Natural killer cell (primary cell): ENCODE data around the gene ARHGAP26. TPM values are rescaled to one million over a fixed set of nuclear protein-coding genes. Genes with fewer than 3 reads are reported as not detected.

Source experiments
- ATAC-seq, 3 donors: fragments of 150-1000 bp in 2 of 3; fragments of 200-7000 bp in 1 of 3; cut with Tn5 transposase; 1 replicate in 1 of 3; 2 replicates in 2 of 3; pipeline ENCODE4 v1.10.0; 2021; ENCODE audit warnings: mild to moderate bottlenecking in 2 of 3, moderate library complexity in 2 of 3
- DNase-seq, 2 donors: peaks; one replicate each; pipeline versions ENCODE4 v3.0.0 to v3.0.0-alpha.2; 2013 to 2021; ENCODE audit warnings: mixed read lengths in 1 of 2
- H3K27ac ChIP-seq: one replicate; pipeline ENCODE4 v1.5.1; 2013; ENCODE audit warnings: mild to moderate bottlenecking, low read length
- H3K27me3 ChIP-seq: one replicate; pipeline ENCODE4 v1.6.1; 2013; ENCODE audit warnings: low read length; ENCODE audit not compliant: control insufficient read depth, insufficient read depth
- H3K36me3 ChIP-seq: one replicate; pipeline ENCODE4 v1.6.1; 2013; ENCODE audit warnings: low read length; ENCODE audit not compliant: control insufficient read depth, insufficient read depth
- H3K4me1 ChIP-seq: one replicate; pipeline ENCODE4 v1.6.1; 2013; ENCODE audit warnings: low read length; ENCODE audit not compliant: control insufficient read depth, insufficient read depth
- H3K4me3 ChIP-seq: one replicate; pipeline ENCODE4 v1.5.1; 2013; ENCODE audit warnings: low read length
- H3K9me3 ChIP-seq: one replicate; pipeline ENCODE4 v1.6.1; 2013; ENCODE audit warnings: low read length; ENCODE audit not compliant: control insufficient read depth, insufficient read depth
- H3K27ac Mint-ChIP-seq, 2 donors: one replicate each; pipeline ENCODE4 v1.8.0; 2022; ENCODE audit warnings: mild to moderate bottlenecking in 2 of 2, mixed read lengths in 2 of 2, moderate library complexity in 1 of 2
- H3K27me3 Mint-ChIP-seq, 2 donors: one replicate each; pipeline ENCODE4 v1.8.0; 2022; ENCODE audit warnings: low read depth in 2 of 2, mixed read lengths in 2 of 2
- H3K36me3 Mint-ChIP-seq: one replicate; pipeline ENCODE4 v1.8.0; 2022; ENCODE audit warnings: mixed read lengths
- H3K4me1 Mint-ChIP-seq, 2 donors: one replicate each; pipeline ENCODE4 v1.8.0; 2022; ENCODE audit warnings: mixed read lengths in 2 of 2
- H3K4me3 Mint-ChIP-seq: one replicate; pipeline ENCODE4 v1.8.0; 2022; ENCODE audit warnings: mild to moderate bottlenecking, moderate library complexity, mixed read lengths
- H3K9me3 Mint-ChIP-seq, 2 donors: one replicate each; pipeline ENCODE4 v1.8.0; 2022; ENCODE audit warnings: mixed read lengths in 2 of 2
- WGBS: methylation state at CpG from one replicate; pipeline ENCODE4 v1.1.7; 2013; ENCODE audit warnings: missing lambda C conversion rate; ENCODE audit not compliant: insufficient coverage; 5-methylcytosine and 5-hydroxymethylcytosine counted together
- intact Hi-C: fragments of 100-400 bp; cut with micrococcal nuclease; formaldehyde crosslinking; loops from one replicate; pipeline ENCODE4 v1.14.2; 2022
- total RNA-seq, 4 donors: library from RNA; stranded (reverse); fragments of 120-200 nt in 1 of 4; gene quantifications; one replicate each; pipeline versions ENCODE4 v1.2.3 to v1.2.4, GENCODE V29; 2013 to 2022
- TF ChIP-seq, protein P1 (sequence below): fragments of 200-600 bp; IDR thresholded peaks from one replicate; pipeline ENCODE4 v1.8.0; 2022; ENCODE audit warnings: antibody characterized with exemption

ARHGAP26 gene
- total RNA-seq, 3 donors from 2014 or later (not counting 1 experiment from before 2014, with no cell fraction given): 153 to 159 (median 158) TPM

DNA sequence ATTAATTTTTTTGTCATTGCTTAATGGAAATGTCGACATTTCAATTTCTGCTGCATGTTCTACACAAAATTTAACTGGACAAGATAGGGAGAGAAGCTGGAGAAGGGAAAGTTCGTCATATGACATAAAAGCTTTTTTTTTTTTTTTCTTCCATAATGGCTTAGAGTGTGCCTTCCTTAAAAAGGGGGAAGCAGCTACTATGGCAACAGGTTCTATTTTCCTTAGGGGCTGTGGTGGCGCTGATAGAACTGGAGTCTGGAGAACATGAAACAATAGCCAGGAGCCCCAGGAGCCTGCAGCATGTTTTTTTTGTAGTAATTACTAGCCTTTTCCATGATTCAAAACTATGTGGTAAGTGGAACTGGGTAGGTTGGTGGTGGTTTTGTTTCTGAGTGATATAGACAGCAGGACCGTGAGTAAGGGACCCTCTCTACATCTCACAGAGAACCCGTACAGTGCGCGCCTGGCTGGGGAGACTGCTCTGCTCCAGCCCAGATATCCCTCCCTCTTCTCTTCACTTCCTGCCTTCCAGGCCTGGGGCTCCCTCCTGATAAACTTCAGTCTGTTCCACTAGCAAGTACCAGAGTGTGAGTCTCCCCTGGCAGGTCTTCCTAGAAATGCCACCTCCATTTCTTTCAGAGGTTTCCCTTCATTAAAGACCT is 331.7 kb downstream of the ARHGAP26 start:
- peak overlapping the region; percentile 14 for H3K4me3 Mint-ChIP-seq
- DNase-seq: no peak
- H3K4me1 ChIP-seq: peaks cover 7% of the 10 kb centered on the region
- H3K4me3 ChIP-seq: no peak overlapping the region
- H3K27ac Mint-ChIP-seq: peak overlapping the region; percentile 70 to 81
- H3K27me3 ChIP-seq: no peaks in the 10 kb centered on the region
- TF ChIP-seq, protein P1, sequence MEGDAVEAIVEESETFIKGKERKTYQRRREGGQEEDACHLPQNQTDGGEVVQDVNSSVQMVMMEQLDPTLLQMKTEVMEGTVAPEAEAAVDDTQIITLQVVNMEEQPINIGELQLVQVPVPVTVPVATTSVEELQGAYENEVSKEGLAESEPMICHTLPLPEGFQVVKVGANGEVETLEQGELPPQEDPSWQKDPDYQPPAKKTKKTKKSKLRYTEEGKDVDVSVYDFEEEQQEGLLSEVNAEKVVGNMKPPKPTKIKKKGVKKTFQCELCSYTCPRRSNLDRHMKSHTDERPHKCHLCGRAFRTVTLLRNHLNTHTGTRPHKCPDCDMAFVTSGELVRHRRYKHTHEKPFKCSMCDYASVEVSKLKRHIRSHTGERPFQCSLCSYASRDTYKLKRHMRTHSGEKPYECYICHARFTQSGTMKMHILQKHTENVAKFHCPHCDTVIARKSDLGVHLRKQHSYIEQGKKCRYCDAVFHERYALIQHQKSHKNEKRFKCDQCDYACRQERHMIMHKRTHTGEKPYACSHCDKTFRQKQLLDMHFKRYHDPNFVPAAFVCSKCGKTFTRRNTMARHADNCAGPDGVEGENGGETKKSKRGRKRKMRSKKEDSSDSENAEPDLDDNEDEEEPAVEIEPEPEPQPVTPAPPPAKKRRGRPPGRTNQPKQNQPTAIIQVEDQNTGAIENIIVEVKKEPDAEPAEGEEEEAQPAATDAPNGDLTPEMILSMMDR: no peak
- no peaks in the 10 kb centered on the region for H3K36me3 ChIP-seq
- H3K4me1 Mint-ChIP-seq: peaks cover 38 to 45% of the 10 kb centered on the region in 2 donors
- no peaks in the 10 kb centered on the region for H3K9me3 ChIP-seq
- H3K9me3 Mint-ChIP-seq: no peaks in the 10 kb centered on the region
- H3K27me3 Mint-ChIP-seq: no peaks in the 10 kb centered on the region
- H3K36me3 Mint-ChIP-seq: no peaks in the 10 kb centered on the region
- H3K27ac ChIP-seq: no peak overlapping the region
- ATAC-seq: no peak
- intact Hi-C loops: no loop called here
- 84% methylated on average over 6 of the region's 7 CpGs for WGBS

DNA sequence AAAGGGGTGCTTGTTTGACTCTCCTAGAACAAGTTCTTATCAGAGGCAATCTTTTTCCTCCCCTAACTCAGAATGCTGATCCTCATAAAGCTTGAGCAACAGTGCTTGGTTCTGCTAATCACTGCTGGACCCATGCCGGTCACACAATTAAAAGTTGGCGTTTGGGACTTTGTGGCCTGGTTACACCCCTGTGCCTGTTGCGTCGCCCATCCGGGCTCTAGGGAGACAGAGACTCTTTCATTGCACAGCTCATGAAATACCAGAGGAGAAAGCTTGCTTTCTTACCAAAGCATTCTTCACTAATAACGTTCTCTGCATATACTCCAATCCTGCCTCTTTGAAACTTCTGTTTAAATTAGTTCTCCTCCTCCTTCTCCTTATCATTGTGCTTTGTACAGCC is 332.2 kb downstream of the ARHGAP26 start:
- Histone ChIP-seq H3K4me1 (peaks cover 7% of the 10 kb centered on the region), H3K27me3 (no peaks in the 10 kb centered on the region), H3K36me3 (no peaks in the 10 kb centered on the region), H3K4me3 (no peak overlapping the region), H3K27ac (no peak overlapping the region), H3K9me3 (no peaks in the 10 kb centered on the region)
- no peak for ATAC-seq
- intact Hi-C loops: no loop called here
- H3K4me3 Mint-ChIP-seq: no peak overlapping the region
- 97% methylated on average over 6 of the region's 6 CpGs for WGBS
- peaks cover 43 to 50% of the 10 kb centered on the region in 2 donors for H3K4me1 Mint-ChIP-seq
- no peaks in the 10 kb centered on the region for H3K9me3 Mint-ChIP-seq
- DNase-seq: no peak
- TF ChIP-seq, protein P1: no peak
- peak overlapping the region; percentile 70 to 81 for H3K27ac Mint-ChIP-seq
- no peaks in the 10 kb centered on the region for H3K27me3 Mint-ChIP-seq
- no peaks in the 10 kb centered on the region for H3K36me3 Mint-ChIP-seq

DNA sequence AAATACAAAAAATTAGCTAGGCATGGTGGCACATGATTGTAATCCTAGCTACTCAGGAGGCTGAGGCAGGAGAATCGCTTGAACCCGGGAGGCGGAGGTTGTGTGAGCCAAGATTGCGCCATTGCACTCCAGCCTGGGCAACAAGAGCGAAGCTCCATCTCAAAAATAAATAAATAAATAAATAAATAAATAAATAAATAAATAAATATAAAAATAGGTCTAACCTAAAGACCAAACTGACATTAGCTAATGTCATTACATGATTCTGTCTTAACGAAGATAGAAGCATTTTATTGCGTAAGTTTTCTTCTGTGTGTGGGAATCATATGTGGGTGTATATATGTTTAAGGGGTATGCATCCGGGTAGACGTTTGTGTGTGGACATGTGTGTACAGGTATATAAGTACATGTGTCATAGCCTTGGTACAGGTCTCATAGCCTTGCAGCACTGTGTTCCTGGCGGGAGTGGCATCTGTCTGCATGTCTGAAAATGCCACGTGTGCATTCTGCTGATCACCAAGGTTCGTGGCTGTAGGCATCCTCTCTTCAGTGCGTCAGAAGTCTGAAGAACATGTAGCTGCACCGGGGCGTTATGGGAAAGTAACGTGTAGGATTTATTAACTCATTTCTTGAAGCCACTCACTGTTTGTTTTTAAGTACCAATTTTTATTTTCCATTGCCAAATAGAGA is 335.2 kb downstream of the ARHGAP26 start:
- no peak for ATAC-seq
- DNase-seq: no peak
- H3K27me3 Mint-ChIP-seq: no peaks in the 10 kb centered on the region
- peaks cover 55 to 59% of the 10 kb centered on the region in 2 donors for H3K4me1 Mint-ChIP-seq
- H3K36me3 ChIP-seq: no peaks in the 10 kb centered on the region
- H3K9me3 Mint-ChIP-seq: no peaks in the 10 kb centered on the region
- no peaks in the 10 kb centered on the region for H3K36me3 Mint-ChIP-seq
- H3K27ac Mint-ChIP-seq: peak overlapping the region; percentile 35 to 63
- H3K27me3 ChIP-seq: no peaks in the 10 kb centered on the region
- no peaks in the 10 kb centered on the region for H3K9me3 ChIP-seq
- TF ChIP-seq, protein P1: no peak
- 80% methylated on average over 14 of the region's 16 CpGs for WGBS
- intact Hi-C loops: no loop called here
- H3K4me1 ChIP-seq: peaks cover 7% of the 10 kb centered on the region
- H3K4me3 ChIP-seq: no peak overlapping the region
- H3K4me3 Mint-ChIP-seq: no peak overlapping the region
- no peak overlapping the region for H3K27ac ChIP-seq
